Gastroesophageal sphincter (tissue), 4 donors: ENCODE measurements around the gene PDIA4. TPM values are rescaled to one million over a fixed set of nuclear protein-coding genes. Genes with fewer than 3 reads are reported as not detected.
"Not testable (repeated sequence)": the region's sequence is repeated elsewhere in the genome, so short reads cannot be mapped to it uniquely, and the experiment has no call there.

Experiments used
- ATAC-seq: fragments of 150-250 bp; one replicate; pipeline ENCODE4 v1.9.1; 2016; ENCODE audit warnings: mild to moderate bottlenecking, moderate library complexity
- H3K27ac ChIP-seq, 4 donors: fragments of 200-600 bp; sonication (generic) in 3 of 4; 1 replicate in 3 of 4; 2 replicates in 1 of 4; pipeline ENCODE4 v1.5.1; 2016 to 2019
- H3K27me3 ChIP-seq: fragments of 200-600 bp; sonication (generic); one replicate; pipeline ENCODE4 v1.5.1; 2019
- H3K36me3 ChIP-seq, 2 donors: fragments of 200-600 bp; sonication (generic); one replicate each; pipeline ENCODE4 v1.5.1; 2019; ENCODE audit warnings: control low read depth in 1 of 2
- H3K4me1 ChIP-seq, 3 donors: fragments of 200-600 bp; sonication (generic); 1 replicate in 2 of 3; 2 replicates in 1 of 3; pipeline ENCODE4 v1.5.1; 2016 to 2019; ENCODE audit warnings: control low read depth in 2 of 3
- H3K4me3 ChIP-seq, 2 donors: fragments of 200-600 bp; sonication (generic); one replicate each; pipeline ENCODE4 v1.5.1; 2019; ENCODE audit warnings: mild to moderate bottlenecking in 1 of 2, moderate library complexity in 1 of 2
- H3K9me3 ChIP-seq, 3 donors: fragments of 200-600 bp; sonication (generic); one replicate each; pipeline ENCODE4 v1.5.1; 2017 to 2019; ENCODE audit warnings: control low read depth in 2 of 3
- EP300 ChIP-seq: sonication (generic); formaldehyde crosslinking; IDR thresholded peaks from one replicate; pipeline ENCODE4 v1.6.1; 2017; ENCODE audit warnings: antibody characterized with exemption, mild to moderate bottlenecking
- POLR2A ChIP-seq, 2 donors: fragments of 450-650 bp; IDR thresholded peaks; one replicate each; pipeline ENCODE4 v1.6.1; 2017; ENCODE audit warnings: antibody characterized with exemption in 2 of 2, mild to moderate bottlenecking in 2 of 2, moderate library complexity in 1 of 2
- POLR2AphosphoS5 ChIP-seq: sonication (generic); formaldehyde crosslinking; IDR thresholded peaks from one replicate; pipeline ENCODE4 v1.6.1; 2017; ENCODE audit warnings: antibody characterized with exemption
- WGBS, 2 donors: methylation state at CpG; one replicate each; pipeline ENCODE4 v1.1.5; 2018; ENCODE audit warnings: low coverage in 1 of 2; 5-methylcytosine and 5-hydroxymethylcytosine counted together
- total RNA-seq, 4 donors: library from RNA; depleted of rRNA; stranded (reverse); fragments of >200 nt; gene quantifications; one replicate each; pipeline ENCODE4 v1.1.0, GENCODE V29; 2016
- TF ChIP-seq, protein P1 (sequence below), 4 experiments: fragments of 200-600 bp in 2 of 4; fragments of 450-650 bp in 2 of 4; sonication (generic) in 1 of 4; IDR thresholded peaks; one replicate each; pipeline ENCODE4 v1.5.1; 2017 to 2019; ENCODE audit warnings: antibody characterized with exemption in 4 of 4, mild to moderate bottlenecking in 2 of 4, moderate library complexity in 2 of 4

Gene PDIA4
- total RNA-seq, 4 donors from 2014 or later, result 25.4 to 81.0 (median 46.5) TPM

DNA sequence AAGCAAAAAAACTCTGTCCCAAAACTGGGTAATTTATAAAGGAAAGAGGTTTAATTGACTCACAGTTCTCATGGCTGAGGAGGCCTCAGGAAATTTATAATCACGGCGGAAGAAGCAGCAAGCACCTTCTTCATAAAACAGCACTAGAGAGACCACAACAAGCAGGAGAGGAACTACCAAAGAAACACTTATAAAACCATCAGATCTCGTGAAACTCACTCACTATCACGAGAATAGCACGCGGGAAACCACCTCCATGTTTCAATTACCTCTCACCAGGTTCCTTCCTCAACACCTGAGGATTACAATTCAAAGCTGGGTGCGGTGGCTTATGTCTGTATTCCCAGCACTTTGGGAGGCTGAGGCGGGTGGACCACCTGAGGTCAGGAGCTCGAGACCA, 48.5 kb downstream of the PDIA4 start:
- H3K27ac ChIP-seq, result no peak overlapping the region
- no peaks in the 10 kb centered on the region for H3K36me3 ChIP-seq
- H3K4me3 ChIP-seq, result no peak overlapping the region
- peaks cover 7% of the 10 kb centered on the region for H3K27me3 ChIP-seq
- 87 to 100% methylated on average over 1 to 6 of the region's 9 CpGs for WGBS, 2 donors
- H3K4me1 ChIP-seq, result peaks cover 4 to 27% (median 11%) of the 10 kb centered on the region in 3 donors
- no peaks in the 10 kb centered on the region for H3K9me3 ChIP-seq
- TF ChIP-seq POLR2AphosphoS5, result no peak
- no peak for TF ChIP-seq EP300
- TF ChIP-seq, protein P1, sequence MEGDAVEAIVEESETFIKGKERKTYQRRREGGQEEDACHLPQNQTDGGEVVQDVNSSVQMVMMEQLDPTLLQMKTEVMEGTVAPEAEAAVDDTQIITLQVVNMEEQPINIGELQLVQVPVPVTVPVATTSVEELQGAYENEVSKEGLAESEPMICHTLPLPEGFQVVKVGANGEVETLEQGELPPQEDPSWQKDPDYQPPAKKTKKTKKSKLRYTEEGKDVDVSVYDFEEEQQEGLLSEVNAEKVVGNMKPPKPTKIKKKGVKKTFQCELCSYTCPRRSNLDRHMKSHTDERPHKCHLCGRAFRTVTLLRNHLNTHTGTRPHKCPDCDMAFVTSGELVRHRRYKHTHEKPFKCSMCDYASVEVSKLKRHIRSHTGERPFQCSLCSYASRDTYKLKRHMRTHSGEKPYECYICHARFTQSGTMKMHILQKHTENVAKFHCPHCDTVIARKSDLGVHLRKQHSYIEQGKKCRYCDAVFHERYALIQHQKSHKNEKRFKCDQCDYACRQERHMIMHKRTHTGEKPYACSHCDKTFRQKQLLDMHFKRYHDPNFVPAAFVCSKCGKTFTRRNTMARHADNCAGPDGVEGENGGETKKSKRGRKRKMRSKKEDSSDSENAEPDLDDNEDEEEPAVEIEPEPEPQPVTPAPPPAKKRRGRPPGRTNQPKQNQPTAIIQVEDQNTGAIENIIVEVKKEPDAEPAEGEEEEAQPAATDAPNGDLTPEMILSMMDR (IDR thresholded peaks at IDR 0.05), result no peak
- no peak for TF ChIP-seq POLR2A (IDR thresholded peaks at IDR 0.05)
- ATAC-seq, result no peak

DNA sequence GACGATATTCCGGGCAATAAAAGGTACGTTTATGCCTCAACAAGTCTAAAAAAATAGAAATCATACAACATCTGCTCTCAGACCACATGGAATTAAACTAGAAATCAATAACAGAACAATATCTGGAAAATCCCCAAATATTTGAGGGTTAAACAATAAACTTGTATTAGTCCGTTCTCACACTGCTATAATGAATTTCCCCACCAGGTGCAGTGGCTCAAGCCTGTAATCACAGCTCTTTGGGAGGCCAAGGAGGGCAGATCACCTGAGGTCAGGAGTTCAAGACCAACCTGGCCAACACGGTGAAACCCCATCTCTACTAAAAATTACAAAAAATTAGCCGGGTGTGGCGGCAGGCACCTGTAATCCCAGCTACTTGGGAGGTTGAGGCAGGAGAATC, 49.2 kb downstream of the PDIA4 start:
- not testable (repeated sequence) for ATAC-seq, H3K4me3 ChIP-seq, H3K36me3 ChIP-seq, H3K27ac ChIP-seq, H3K9me3 ChIP-seq, H3K27me3 ChIP-seq
- H3K4me1 ChIP-seq, result peaks cover 0 to 20% (median 7%) of the 10 kb centered on the region in 3 donors
- 63 to 69% methylated on average over 4 to 7 of the region's 7 CpGs for WGBS, 2 donors

GRCh38 chr7:148978091-148978490, 50.2 kb downstream of the PDIA4 start:
- 31% methylated on average over 7 of the region's 8 CpGs; no CpG with 5 or more reads in 1 of the 2 donors for WGBS, 2 donors
- ATAC-seq, result no peak
- Histone ChIP-seq H3K36me3 (no peaks in the 10 kb centered on the region), H3K27me3 (peaks cover 7% of the 10 kb centered on the region), H3K9me3 (no peaks in the 10 kb centered on the region), H3K4me1 (peaks cover 0 to 10% (median 3%) of the 10 kb centered on the region in 3 donors), H3K27ac (no peak overlapping the region), H3K4me3 (no peak overlapping the region)
- TF ChIP-seq EP300 (no peak), POLR2A (IDR thresholded peaks at IDR 0.05) (no peak), POLR2AphosphoS5 (no peak)
- TF ChIP-seq, protein P1 (IDR thresholded peaks at IDR 0.05), result no peak

DNA sequence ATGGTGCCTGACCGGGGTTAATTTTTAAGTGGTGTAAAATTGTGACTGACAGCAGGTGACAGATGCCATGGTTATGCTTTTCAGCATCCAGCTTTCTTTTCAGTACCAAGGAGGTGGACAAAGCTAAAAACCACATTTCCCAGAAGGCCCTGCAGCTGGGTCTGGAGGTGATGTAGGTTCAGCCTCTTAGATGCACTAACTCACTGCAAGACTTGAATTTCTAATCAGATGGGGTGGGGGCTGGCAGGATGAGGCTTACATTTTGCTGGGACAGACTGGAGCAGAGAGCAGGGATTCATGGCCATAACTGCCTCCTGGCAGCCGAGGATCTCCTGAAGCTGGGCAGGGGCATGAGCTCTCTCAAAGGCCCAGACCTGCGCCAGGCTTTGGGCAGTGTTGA, 52.4 kb downstream of the PDIA4 start:
- H3K27ac ChIP-seq, result no peak overlapping the region
- no peak for TF ChIP-seq POLR2A (IDR thresholded peaks at IDR 0.05)
- TF ChIP-seq POLR2AphosphoS5, result no peak
- no peak for TF ChIP-seq EP300
- TF ChIP-seq, protein P1 (IDR thresholded peaks at IDR 0.05), result no peak
- H3K4me1 ChIP-seq, result no peaks in the 10 kb centered on the region
- no peaks in the 10 kb centered on the region for H3K9me3 ChIP-seq
- no peak overlapping the region for H3K4me3 ChIP-seq
- H3K27me3 ChIP-seq, result peaks cover 7% of the 10 kb centered on the region
- H3K36me3 ChIP-seq, result no peaks in the 10 kb centered on the region
- ATAC-seq, result no peak
- WGBS, 2 donors, result 70 to 83% methylated on average over 1 to 2 of the region's 3 CpGs

- 60 to 69% methylated on average over 6 of the region's 6 CpGs for WGBS, 2 donors
- ATAC-seq, result no peak
- Histone ChIP-seq H3K4me1 (no peaks in the 10 kb centered on the region), H3K27me3 (peaks cover 3% of the 10 kb centered on the region), H3K36me3 (no peaks in the 10 kb centered on the region), H3K27ac (no peak overlapping the region), H3K4me3 (no peak overlapping the region), H3K9me3 (no peaks in the 10 kb centered on the region)
- TF ChIP-seq POLR2A (IDR thresholded peaks at IDR 0.05) (no peak), EP300 (no peak)
- TF ChIP-seq, protein P1 (IDR thresholded peaks at IDR 0.05), result no peak
Measured at GRCh38 chr7:148973256-148973655, 55.0 kb downstream of the PDIA4 start.
